T follicular helper cell (primary cell): ENCODE measurements around the gene SLIT3.

Experiments used
- DNase-seq: peaks from one replicate; pipeline ENCODE4 v3.0.0-alpha.2; 2020; ENCODE audit warnings: low read depth

The SLIT3 gene

GRCh38 chr5:168992016-168992415 lies 308.9 kb downstream of the SLIT3 start:
- no peak for DNase-seq

GRCh38 chr5:168991311-168991710 lies 309.6 kb downstream of the SLIT3 start:
- no peak for DNase-seq

DNA sequence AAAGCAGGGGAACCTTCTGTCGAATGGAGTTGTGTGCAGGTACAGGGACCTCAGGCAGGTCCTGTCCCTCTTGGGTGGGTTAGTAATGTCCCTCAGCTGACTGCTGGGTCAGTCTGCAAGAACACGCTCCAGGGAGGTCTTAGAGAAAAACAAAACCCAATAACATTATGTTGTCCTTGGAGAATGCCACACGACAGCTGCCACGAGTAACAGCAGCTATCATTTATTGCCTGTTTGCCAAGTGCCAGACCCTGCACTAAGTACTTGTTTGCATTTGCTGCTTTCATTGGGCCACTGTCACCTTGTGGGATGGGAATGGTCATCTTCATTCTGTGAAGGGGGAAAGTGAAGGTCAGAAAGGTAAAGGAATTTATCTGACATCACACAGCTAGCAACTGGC lies 310.3 kb downstream of the SLIT3 start:
- DNase-seq = no peak

GRCh38 chr5:168989731-168990505 lies 311.0 kb downstream of the SLIT3 start:
- no peak for DNase-seq

DNA sequence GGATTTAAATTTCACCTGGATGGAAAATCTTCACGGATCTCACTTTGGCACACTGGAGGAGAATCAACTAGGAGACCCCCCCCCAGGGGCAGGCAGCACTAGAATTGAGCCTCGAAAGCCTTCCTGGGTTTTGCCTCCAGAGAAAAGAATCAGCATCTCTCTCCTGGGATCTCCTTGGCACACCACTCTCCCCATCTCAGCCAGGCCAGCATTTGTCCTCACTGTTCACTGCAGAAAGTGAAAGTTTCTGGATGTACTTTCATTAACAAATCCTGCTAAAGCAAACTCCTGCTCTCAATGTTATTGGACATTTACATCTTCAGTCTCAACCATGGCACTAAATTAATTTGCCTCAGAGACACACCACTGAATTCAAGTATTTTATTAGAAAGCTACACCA lies 312.2 kb downstream of the SLIT3 start:
- DNase-seq = no peak

DNA sequence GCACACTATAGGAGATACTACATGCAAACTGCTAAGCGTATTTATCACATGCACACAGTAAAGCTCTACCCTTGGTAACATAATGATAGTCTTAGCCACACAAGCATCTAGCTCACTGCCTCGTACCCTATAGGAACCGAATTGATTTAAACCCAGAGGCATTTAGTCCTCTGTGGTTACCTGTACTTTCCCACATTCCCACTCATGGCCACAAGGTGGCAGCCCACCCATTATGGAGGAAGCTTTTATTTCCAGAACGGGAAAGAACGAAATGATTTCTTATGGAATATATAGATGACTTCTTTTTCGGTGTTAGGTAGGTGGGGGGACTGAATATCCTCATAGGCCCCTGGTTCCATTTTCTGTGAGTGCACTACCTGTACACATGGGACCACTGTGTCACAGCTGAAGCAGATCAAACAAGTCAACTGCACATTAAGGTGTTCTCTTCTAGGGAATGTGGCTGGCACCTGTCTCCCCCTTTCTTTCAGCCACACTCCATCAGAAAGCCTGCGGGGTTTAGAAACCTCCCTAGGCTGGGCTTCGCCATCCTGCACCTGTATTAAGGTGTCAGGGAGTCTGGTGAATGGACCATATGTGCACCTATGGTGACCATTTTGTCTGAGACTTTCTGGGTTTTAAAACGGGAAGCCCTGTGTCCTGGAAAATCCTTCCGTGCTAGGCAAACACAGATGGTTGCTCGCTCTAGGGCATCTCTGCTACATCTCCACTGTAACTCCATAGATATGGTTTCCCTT lies 313.2 kb downstream of the SLIT3 start:
- peak; percentile 19 for DNase-seq

DNA sequence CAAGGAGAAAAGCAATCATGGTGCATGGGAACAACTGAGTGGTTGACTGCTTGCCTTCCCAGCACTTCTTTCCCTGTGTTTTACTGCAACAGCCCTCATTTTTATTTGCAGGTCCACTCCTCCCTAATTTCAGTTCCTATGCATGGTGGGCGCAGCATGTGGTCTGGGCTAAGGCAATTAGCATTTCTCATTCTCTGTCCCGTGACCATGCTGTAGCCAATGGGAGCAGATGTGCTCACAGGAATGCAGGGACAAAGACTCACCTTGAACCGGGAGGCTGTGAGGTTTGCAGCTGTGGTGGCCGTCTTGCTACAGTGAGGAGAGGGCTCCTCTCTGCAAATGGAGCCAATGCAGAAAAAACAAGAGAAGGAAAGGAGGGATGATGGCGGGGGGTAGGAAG lies 315.5 kb downstream of the SLIT3 start:
- no peak for DNase-seq

DNA sequence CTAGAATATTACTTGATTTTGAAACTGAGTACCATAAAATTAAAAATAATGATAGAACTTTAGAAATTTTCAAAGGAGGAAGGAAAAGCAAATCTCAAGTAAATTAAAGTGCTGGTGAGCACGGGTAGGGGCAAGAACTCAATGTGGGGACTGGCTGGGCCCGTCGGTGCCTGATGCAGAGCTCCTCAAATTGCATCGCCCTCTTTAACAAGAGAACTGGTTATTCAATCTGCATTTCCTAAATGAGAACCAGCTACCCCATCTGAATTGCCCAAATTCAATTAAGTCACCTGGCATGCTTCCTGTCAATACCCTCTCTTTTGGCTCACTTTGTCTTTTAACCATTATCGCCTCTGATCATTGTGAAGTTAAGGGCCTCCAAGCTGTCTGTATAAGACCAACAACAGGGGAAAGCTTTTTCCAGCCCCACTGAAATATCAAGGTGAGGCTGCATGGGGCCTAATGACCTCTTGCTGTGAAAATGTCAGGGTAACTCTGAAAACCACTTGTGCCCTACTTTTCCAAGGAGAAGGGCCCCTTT lies 316.7 kb downstream of the SLIT3 start:
- DNase-seq = no peak

GRCh38 chr5:168979135-168979534 lies 321.8 kb downstream of the SLIT3 start:
- DNase-seq = no peak

- DNase-seq = no peak
Measured at GRCh38 chr5:168978500-168978899, 322.4 kb downstream of the SLIT3 start.

DNA sequence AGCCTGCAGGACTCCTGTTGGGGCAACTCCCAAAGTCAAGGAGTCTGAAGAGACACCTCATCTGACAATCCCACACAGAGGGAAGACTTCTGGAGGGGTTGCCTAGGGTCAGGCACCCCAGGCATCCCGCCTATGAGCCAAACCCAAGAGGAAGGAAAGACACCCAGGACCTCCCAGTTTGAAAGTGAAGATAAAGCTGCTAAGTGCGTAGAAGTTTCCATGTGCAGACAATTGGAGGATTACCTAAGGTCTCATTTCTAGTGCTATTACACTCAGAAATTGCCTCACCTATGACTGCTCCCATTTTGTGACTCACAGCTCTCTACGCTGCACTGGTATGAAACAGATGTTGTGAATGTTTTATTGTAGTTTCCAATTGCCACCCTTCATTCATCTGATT lies 322.9 kb downstream of the SLIT3 start:
- DNase-seq = no peak

- DNase-seq = no peak
Measured at GRCh38 chr5:168976311-168976970, 324.5 kb downstream of the SLIT3 start.

GRCh38 chr5:168975331-168975730 lies 325.6 kb downstream of the SLIT3 start:
- no peak for DNase-seq

GRCh38 chr5:168974082-168974481 lies 326.9 kb downstream of the SLIT3 start:
- DNase-seq = no peak

GRCh38 chr5:168972731-168973130 lies 328.2 kb downstream of the SLIT3 start:
- DNase-seq = no peak

- DNase-seq = no peak
Measured at GRCh38 chr5:168971100-168971499, 329.8 kb downstream of the SLIT3 start.

DNA sequence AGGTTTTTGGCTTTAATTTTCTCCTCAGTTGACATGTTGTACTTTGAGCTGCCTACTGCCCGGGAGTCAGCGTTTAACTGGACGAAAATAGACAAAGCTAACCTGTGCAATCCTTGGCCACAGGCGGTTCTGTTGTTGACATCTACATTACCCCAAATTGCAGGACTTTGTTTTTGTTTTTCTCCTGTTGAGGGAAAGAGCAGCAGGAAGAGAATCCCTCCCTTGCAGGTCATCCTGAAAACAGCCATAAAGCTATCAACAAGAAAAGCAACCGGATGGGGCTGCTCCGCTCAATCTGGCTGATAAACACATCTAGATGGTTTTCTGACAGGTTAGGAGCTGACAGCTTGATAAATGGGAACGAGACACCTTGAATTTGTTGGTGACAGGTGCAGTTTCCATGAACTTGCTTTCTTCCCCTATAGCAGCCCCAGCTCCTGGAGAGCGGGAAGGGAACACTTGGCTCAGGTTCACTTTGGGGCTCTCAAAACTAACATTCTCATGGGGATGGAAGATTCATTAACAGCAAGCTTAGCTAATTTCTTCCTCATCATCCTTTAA lies 331.5 kb downstream of the SLIT3 start:
- DNase-seq = no peak

DNA sequence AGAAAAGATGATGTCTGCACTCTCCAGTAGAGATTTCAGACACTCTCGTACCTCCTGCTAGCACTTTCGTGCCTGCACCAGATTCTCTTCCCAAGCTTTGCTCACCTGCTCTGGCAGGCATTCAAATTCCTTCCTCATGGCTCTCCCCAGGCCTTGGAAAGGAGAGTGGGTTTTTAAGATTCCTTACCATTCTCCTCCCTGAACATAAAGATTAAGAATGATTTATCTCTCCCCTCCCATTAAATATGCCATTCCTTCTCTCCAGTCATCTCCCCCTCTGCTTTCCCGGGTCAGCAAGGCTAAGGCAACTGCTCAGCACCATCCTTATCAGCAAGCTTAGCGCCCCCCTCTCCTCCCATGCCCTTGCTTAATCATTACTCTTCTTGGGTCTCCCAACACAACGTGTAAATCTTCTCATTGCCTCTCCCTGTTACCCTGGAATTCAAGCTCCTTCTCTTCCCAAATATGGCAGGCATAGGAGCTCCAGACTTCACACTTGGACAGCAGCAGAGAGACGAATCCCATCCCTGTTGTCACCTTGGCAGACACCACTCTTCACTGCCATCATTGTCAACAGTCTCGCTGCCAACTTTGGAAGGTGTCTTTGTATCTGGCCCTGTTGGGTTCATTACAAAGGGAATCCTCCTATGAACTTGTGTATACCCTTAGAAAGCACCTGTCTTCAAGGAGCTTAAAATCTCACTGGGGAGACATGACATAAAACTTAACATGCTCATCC lies 332.9 kb downstream of the SLIT3 start:
- DNase-seq = no peak

DNA sequence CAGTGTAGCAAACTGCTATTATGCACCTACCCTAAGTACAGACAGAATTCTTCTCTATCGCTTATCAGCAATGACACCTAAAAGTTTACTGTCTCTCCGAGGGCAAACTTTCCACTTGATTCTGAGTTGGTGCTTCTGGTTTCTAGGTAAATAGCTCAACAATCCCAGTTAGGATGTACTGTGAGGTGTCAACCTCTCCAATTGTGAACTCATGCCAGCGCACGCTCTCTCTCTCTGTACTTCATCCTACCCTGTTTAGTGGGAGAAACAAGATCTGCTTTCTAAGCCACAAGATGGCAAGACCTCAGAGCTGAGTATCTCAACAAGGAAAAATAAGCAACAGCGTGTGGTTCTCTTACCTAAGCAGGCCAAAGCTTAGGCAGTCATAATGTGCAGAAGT lies 335.3 kb downstream of the SLIT3 start:
- DNase-seq = no peak

DNA sequence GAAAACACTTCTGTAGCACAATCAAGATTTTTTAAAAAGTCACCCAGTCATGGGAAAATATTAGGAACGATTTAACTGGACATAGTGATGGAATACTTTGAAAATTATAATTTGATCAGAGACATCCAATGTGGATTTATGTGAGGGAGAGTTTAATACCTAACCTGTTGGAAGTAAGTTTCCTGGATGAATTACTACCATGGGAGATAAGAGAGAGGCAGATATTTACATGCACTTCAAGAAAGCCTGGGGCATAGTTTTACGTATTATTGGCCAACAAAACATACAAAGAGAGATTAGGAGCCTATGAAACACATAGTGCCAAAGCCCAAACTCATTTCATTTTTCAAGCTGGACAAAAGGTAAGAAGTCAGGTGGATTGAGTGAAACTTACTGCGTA lies 336.8 kb downstream of the SLIT3 start:
- no peak for DNase-seq

- no peak for DNase-seq
Measured at GRCh38 chr5:168962306-168962705, 338.6 kb downstream of the SLIT3 start.

GRCh38 chr5:168961681-168962080 lies 339.3 kb downstream of the SLIT3 start:
- DNase-seq = no peak
